GM12878 (cell line): ENCODE results near the gene THSD8. TPM values are rescaled to one million over a fixed set of nuclear protein-coding genes. Genes with fewer than 3 reads are reported as not detected.

Experiments used
- ESRRA ChIP-seq: IDR thresholded peaks from 2 replicates; pipeline ENCODE4 v1.6.1; 2012; ENCODE audit warnings: mild to moderate bottlenecking, low read length, improper control_type of control experiment
- POLR2A ChIP-seq: IDR thresholded peaks from 2 replicates; pipeline ENCODE4 v1.6.1; 2011; ENCODE audit warnings: low read depth, mild to moderate bottlenecking, low read length
- TCF12 ChIP-seq: IDR thresholded peaks from 2 replicates; pipeline ENCODE4 v1.6.1; 2011; ENCODE audit warnings: low read depth, mild to moderate bottlenecking, low read length
- TCF3 ChIP-seq: IDR thresholded peaks from 2 replicates; pipeline ENCODE4 v1.6.1; 2012; ENCODE audit warnings: low read depth, mild to moderate bottlenecking, low read length, borderline replicate concordance; ENCODE audit not compliant: insufficient read depth
- ZZZ3 ChIP-seq: IDR thresholded peaks from 2 replicates; pipeline ENCODE4 v1.6.1; 2011; ENCODE audit warnings: low read depth; ENCODE audit not compliant: control insufficient read depth, insufficient read length
- polyA plus RNA-seq, 11 experiments: library from polyadenylated mRNA; depleted of rRNA in 4 of 11; unstranded in 6 of 11; stranded (reverse) in 5 of 11; fragments of >200 nt; fragmentation: Nextera tagmentation in 4 of 11; fragmentation: Illumina TruSeq in 1 of 11; extraction: Ambion mirVana in 4 of 11; extraction: Trizol in 1 of 11; gene quantifications; 1 replicate in 1 of 11; 2 replicates in 10 of 11; pipeline versions ENCODE4 v1.2.1 to v1.2.3, GENCODE V29; 2011 to 2016; ENCODE audit warnings: inconsistent platforms in 2 of 11, missing spikeins in 2 of 11, low read depth in 1 of 11
- total RNA-seq, 4 experiments: library from RNA; depleted of rRNA in 3 of 4; stranded (reverse); fragments of >200 nt in 3 of 4; fragmentation: Illumina TruSeq in 1 of 4; extraction: Trizol in 1 of 4; gene quantifications; 2 replicates each; pipeline versions ENCODE4 v1.2.1 to v1.2.3, GENCODE V29; 2013 to 2021
- TF ChIP-seq, protein P1 (sequence below): fragments of 450-650 bp; conservative IDR thresholded peaks from 2 replicates; pipeline ENCODE4 v1.6.1; 2017; ENCODE audit warnings: mild to moderate bottlenecking, moderate library complexity
- TF ChIP-seq, protein P2 (sequence below): IDR thresholded peaks from 2 replicates; pipeline ENCODE4 v1.6.1; 2011; ENCODE audit warnings: mild to moderate bottlenecking, low read depth, low read length, moderate library complexity; ENCODE audit not compliant: insufficient replicate concordance
- TF ChIP-seq, protein P3 (sequence below): fragments of 450-650 bp; IDR thresholded peaks from 2 replicates; pipeline ENCODE4 v1.6.1; 2016; ENCODE audit warnings: mild to moderate bottlenecking

THSD8 gene
- total and polyA plus RNA-seq, 10 of the 15 experiments (the other 5 are each of a cell fraction or from before 2014, with no cell fraction given): 0.24 to 32.3 (median 21.3) TPM; not detected in 2

DNA sequence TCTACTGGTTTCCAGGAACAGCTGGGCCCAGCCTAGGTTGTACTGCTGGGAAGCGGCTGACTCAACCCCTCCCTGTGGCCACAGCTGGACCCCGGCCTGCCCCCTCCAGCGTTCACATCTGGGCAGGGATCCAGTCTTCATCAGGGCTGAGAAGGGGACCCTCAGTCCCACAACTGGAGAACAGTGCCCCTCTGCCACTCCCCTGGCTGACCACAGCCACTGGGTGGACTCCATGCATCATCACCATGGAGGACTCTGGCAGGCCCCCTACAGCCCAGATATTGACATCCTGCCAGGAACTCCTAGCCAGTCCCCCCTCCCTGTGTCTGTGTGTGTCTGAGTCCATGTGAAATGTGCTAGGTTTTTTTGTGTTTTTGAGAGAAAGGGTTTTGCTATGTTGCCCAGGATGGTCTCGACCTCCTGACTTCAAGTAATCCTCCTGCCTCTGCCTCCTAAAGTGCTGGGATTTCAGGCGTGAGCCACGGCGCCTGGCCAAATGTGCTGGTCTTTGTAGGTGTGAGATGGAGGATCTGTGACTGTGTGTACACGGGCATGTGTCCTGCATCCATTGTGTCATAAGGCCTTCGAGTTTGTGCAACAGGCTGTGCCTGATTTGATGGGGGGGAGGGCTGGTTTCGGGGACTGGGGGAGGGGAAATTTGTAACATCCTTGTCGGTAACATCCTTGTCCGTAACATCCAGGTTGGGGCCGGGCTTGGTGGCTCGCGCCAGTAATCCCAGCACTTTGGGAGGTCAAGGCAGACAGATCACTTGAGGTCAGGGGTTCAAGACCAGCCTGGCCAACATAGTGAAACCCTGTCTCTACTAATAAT is 22.5 kb upstream of the THSD8 start (continued):
- peak; percentile 58; the same call in 1 of the 2 replicates for TF ChIP-seq POLR2A
- TF ChIP-seq, protein P1, sequence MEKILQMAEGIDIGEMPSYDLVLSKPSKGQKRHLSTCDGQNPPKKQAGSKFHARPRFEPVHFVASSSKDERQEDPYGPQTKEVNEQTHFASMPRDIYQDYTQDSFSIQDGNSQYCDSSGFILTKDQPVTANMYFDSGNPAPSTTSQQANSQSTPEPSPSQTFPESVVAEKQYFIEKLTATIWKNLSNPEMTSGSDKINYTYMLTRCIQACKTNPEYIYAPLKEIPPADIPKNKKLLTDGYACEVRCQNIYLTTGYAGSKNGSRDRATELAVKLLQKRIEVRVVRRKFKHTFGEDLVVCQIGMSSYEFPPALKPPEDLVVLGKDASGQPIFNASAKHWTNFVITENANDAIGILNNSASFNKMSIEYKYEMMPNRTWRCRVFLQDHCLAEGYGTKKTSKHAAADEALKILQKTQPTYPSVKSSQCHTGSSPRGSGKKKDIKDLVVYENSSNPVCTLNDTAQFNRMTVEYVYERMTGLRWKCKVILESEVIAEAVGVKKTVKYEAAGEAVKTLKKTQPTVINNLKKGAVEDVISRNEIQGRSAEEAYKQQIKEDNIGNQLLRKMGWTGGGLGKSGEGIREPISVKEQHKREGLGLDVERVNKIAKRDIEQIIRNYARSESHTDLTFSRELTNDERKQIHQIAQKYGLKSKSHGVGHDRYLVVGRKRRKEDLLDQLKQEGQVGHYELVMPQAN: no peak
- TF ChIP-seq TCF3: 0 out of 2 replicates have a peak, but pooled peaks have one; percentile 37
- no peak for TF ChIP-seq ESRRA
- TF ChIP-seq, protein P2, sequence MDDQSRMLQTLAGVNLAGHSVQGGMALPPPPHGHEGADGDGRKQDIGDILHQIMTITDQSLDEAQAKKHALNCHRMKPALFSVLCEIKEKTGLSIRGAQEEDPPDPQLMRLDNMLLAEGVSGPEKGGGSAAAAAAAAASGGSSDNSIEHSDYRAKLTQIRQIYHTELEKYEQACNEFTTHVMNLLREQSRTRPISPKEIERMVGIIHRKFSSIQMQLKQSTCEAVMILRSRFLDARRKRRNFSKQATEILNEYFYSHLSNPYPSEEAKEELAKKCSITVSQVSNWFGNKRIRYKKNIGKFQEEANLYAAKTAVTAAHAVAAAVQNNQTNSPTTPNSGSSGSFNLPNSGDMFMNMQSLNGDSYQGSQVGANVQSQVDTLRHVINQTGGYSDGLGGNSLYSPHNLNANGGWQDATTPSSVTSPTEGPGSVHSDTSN: no peak
- TF ChIP-seq, protein P3, sequence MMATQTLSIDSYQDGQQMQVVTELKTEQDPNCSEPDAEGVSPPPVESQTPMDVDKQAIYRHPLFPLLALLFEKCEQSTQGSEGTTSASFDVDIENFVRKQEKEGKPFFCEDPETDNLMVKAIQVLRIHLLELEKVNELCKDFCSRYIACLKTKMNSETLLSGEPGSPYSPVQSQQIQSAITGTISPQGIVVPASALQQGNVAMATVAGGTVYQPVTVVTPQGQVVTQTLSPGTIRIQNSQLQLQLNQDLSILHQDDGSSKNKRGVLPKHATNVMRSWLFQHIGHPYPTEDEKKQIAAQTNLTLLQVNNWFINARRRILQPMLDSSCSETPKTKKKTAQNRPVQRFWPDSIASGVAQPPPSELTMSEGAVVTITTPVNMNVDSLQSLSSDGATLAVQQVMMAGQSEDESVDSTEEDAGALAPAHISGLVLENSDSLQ: peak; percentile 29; the same call in 1 of the 2 replicates
- no peak for TF ChIP-seq ZZZ3
- peak; percentile 62; the same call in 1 of the 2 replicates for TF ChIP-seq TCF12
